Activated CD4-positive, alpha-beta memory T cell treated with anti-CD3 and anti-CD28 coated beads for 36 hours (primary cell): ENCODE results near the gene PRKACA. TPM values are rescaled to one million over a fixed set of nuclear protein-coding genes. Genes with fewer than 3 reads are reported as not detected.
"Not testable (repeated sequence)": the region's sequence is repeated elsewhere in the genome, so short reads cannot be mapped to it uniquely, and the experiment has no call there.

ENCODE experiments used
- CTCF ChIA-PET: fragments of 350-600 bp; sonication (Branson Sonifier 250); formaldehyde crosslinking; loops from one replicate; lab custom pipeline; 2021; ENCODE audit warnings: antibody characterized with exemption, inconsistent platforms; lab: Charles Lee
- POLR2A ChIA-PET: fragments of 350-600 bp; sonication (Branson Sonifier 250); formaldehyde crosslinking; loops from one replicate; lab custom pipeline; 2021; ENCODE audit warnings: antibody characterized with exemption; lab: Charles Lee
- DNase-seq: peaks from one replicate; pipeline ENCODE4 v3.0.0-alpha.2; 2020
- H3K27ac Mint-ChIP-seq: one replicate; pipeline ENCODE4 v1.8.0; 2021; ENCODE audit warnings: mixed read lengths
- H3K27me3 Mint-ChIP-seq: one replicate; pipeline ENCODE4 v1.8.0; 2021; ENCODE audit warnings: mixed read lengths
- H3K36me3 Mint-ChIP-seq: one replicate; pipeline ENCODE4 v1.8.0; 2021; ENCODE audit warnings: mixed read lengths
- H3K4me1 Mint-ChIP-seq: one replicate; pipeline ENCODE4 v1.8.0; 2021; ENCODE audit warnings: low read depth, mixed read lengths
- H3K4me3 Mint-ChIP-seq: one replicate; pipeline ENCODE4 v1.8.0; 2021; ENCODE audit warnings: mild to moderate bottlenecking, mixed read lengths
- H3K9me3 Mint-ChIP-seq: one replicate; pipeline ENCODE4 v1.8.0; 2021; ENCODE audit warnings: mixed read lengths
- intact Hi-C: fragments of 100-400 bp; cut with micrococcal nuclease; formaldehyde crosslinking; loops from one replicate; pipeline ENCODE4 v1.15.1; 2023
- total RNA-seq, 2 experiments: library from RNA; stranded (reverse); gene quantifications; one replicate each; pipeline ENCODE4 v1.2.3, GENCODE V29; 2021

Gene PRKACA
- total RNA-seq, 2 experiments from 2014 or later: 64.3 to 65.6 TPM

- H3K36me3 Mint-ChIP-seq: peaks cover 39% of the 10 kb centered on the region
- no peak overlapping the region for H3K4me3 Mint-ChIP-seq
- DNase-seq: no peak
- ChIA-PET POLR2A (no interaction called here), CTCF (interaction anchor here (1.3 to 1.6 kb wide), 2 partner anchors 20 to 22 kb away, joined by 4 to 5 read pairs; partner anchors contain the start of gene MISP3)
- no peaks in the 10 kb centered on the region for H3K27me3 Mint-ChIP-seq
- H3K27ac Mint-ChIP-seq: no peak overlapping the region
- peaks cover 4% of the 10 kb centered on the region for H3K4me1 Mint-ChIP-seq
- intact Hi-C loops: no loop called here
- H3K9me3 Mint-ChIP-seq: peaks cover 7% of the 10 kb centered on the region
These were observed 65.6 kb downstream of the PRKACA start for GRCh38 chr19:14051980-14052379.

- DNase-seq, intact Hi-C loops, H3K4me1 Mint-ChIP-seq, H3K4me3 Mint-ChIP-seq, POLR2A ChIA-PET, H3K27ac Mint-ChIP-seq, H3K27me3 Mint-ChIP-seq, H3K9me3 Mint-ChIP-seq: not testable (repeated sequence)
- CTCF ChIA-PET: interaction anchor here (0.5 to 9.3 kb wide), 4 partner anchors 7 to 302 kb away, joined by 3 to 99 read pairs (median 19); partner anchors contain the start of gene MISP3
- peaks cover 45% of the 10 kb centered on the region for H3K36me3 Mint-ChIP-seq
These were observed 66.6 kb downstream of the PRKACA start for GRCh38 chr19:14050961-14051360.

DNA sequence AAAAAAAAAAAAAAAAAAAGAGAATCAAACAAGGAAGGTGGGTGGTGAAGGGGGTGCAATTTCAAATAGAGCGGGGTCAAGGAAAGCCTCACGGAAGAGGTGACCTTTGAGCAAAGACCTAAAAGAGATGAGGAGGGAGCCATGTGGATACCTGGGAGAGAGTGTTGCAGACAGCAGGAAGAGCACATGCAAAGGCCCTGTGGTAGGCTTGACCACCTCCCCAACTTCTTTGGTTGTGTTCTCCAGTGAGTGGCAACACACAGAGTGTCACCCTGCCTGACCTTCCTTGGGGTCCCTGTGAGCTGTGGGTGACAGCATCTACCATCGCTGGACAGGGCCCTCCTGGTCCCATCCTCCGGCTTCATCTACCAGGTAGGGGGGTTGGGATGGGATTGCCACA, 67.0 kb downstream of the PRKACA start:
- no peak overlapping the region for H3K27ac Mint-ChIP-seq
- no peak for DNase-seq
- ChIA-PET CTCF (interaction anchor here (0.5 to 9.3 kb wide), 5 partner anchors 8 to 302 kb away, joined by 3 to 99 read pairs (median 5); partner anchors contain the start of gene MISP3), POLR2A (no interaction called here)
- intact Hi-C loops: no loop called here
- peaks cover 47% of the 10 kb centered on the region for H3K36me3 Mint-ChIP-seq
- no peaks in the 10 kb centered on the region for H3K27me3 Mint-ChIP-seq
- H3K4me1 Mint-ChIP-seq: peaks cover 4% of the 10 kb centered on the region
- no peak overlapping the region for H3K4me3 Mint-ChIP-seq
- H3K9me3 Mint-ChIP-seq: peaks cover 7% of the 10 kb centered on the region

DNA sequence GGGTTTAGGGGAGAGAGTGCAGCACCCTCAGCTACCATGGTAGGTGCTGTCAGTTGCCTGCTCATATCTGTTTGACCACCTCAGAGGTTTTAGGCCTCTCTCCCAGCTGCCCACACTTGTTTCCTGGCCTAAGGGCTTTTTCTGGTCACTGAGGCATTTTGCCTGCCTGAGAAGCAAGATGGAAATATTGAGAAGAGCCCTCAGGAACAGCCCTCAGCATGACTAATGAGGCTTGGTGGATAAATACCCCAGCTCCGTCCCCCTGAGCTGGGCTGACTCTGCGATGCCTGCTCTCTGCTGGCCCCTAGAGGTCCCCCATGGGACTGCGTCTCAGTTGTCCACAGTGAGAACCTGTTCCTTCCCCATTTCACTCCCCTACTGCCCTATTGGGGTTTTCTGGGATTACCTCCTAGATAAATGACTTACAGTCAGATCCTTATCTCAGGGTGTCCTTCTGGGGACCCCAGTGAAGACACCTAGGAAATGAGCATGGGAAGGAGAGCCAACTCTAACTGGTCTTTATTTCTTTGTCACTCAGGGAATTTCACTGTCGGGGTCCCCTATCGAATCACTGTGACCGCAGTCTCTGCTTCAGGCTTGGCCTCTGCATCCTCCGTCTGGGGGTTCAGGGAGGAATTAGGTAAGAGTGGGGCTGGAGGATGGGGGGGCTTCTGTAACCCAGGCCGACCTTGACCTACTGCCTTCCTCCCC, 69.0 kb downstream of the PRKACA start:
- H3K4me3 Mint-ChIP-seq: no peak overlapping the region
- peaks cover 7% of the 10 kb centered on the region for H3K9me3 Mint-ChIP-seq
- intact Hi-C loops: loop anchor here (5.0 kb wide), 1 partner anchor 166 kb away; no protein-coding TSS in a partner anchor
- peak; percentile 83 for DNase-seq
- peaks cover 50% of the 10 kb centered on the region for H3K36me3 Mint-ChIP-seq
- ChIA-PET POLR2A (interaction anchor here (1.0 to 1.2 kb wide), 2 partner anchors 17 to 42 kb away, joined by 3 to 5 read pairs; partner anchors contain the start of genes IL27RA and RFX1), CTCF (interaction anchor here (0.6 to 9.3 kb wide), 34 partner anchors 9 to 301 kb away, joined by 3 to 99 read pairs (median 4); partner anchors contain the start of genes DCAF15, IL27RA, MISP3 and NANOS3)
- peaks cover 4% of the 10 kb centered on the region for H3K4me1 Mint-ChIP-seq
- peak overlapping the region; percentile 51 for H3K27ac Mint-ChIP-seq
- H3K27me3 Mint-ChIP-seq: no peaks in the 10 kb centered on the region

- H3K36me3 Mint-ChIP-seq: peaks cover 51% of the 10 kb centered on the region
- ChIA-PET POLR2A (interaction anchor here (1.0 to 1.2 kb wide), 2 partner anchors 16 to 42 kb away, joined by 3 to 5 read pairs; partner anchors contain the start of genes IL27RA and RFX1), CTCF (interaction anchor here (0.6 to 9.3 kb wide), 31 partner anchors 8 to 300 kb away, joined by 3 to 99 read pairs (median 4); partner anchors contain the start of genes DCAF15, IL27RA, MISP3 and NANOS3)
- H3K27ac Mint-ChIP-seq, H3K4me3 Mint-ChIP-seq, DNase-seq, H3K4me1 Mint-ChIP-seq, H3K9me3 Mint-ChIP-seq, H3K27me3 Mint-ChIP-seq: not testable (repeated sequence)
- intact Hi-C loops: loop anchor here (5.0 kb wide), 1 partner anchor 166 kb away; no protein-coding TSS in a partner anchor
These were observed 69.7 kb downstream of the PRKACA start for GRCh38 chr19:14047866-14048265.

DNA sequence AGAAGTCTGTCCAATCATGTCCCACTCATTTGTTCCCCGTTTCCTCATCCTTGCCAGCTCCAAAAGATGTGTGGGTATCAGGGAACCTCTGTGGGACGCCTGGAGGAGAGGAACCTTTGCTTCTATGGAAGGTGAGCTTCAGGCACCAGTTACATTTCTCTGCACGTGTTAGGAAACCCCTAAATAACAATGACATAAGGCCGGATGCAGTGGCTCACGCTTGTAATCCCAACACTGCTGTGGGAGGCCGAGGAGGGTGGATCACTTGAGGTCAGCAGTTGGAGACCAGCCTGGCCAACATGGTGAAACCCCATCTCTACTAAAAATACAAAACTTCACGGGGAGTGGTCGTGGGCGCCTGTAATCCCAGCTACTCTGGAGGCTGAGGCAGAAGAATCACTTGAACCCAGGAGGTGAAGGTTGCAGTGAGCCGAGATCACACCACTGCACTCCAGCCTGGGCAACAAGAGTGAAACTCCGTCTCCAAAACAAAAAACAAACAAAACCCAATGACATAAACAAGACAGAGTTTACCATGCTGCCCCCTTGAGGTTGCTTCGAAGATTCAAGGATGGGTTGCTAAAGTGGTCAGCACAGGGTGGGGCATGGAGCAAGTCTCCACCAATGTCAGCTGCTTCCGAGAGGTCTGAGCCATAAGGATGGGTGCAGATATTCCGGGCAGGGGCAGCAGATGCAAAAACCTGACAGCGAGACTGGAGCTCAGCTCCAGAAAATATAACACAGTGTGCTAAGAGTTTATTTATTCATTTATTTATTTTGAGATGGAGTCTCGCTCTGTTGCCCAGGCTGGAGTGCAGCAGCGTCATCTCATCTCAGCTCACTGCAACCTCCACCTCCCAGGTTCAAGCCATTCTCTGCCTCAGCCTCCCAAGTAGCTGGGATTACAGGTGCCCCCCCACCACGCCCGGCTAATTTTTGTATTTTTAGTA, 74.6 kb downstream of the PRKACA start:
- H3K27me3 Mint-ChIP-seq, H3K9me3 Mint-ChIP-seq, H3K4me3 Mint-ChIP-seq, intact Hi-C loops, POLR2A ChIA-PET: not testable (repeated sequence)
- Mint-ChIP-seq H3K4me1 (peaks cover 12% of the 10 kb centered on the region), H3K27ac (peak overlapping the region; percentile 53), H3K36me3 (peaks cover 39% of the 10 kb centered on the region)
- CTCF ChIA-PET: interaction anchor here (0.5 to 9.3 kb wide), 13 partner anchors 10 to 163 kb away, joined by 3 to 99 read pairs (median 4); partner anchors contain the start of genes IL27RA and MISP3
- DNase-seq: peak; percentile 42

Other genes with a start within 250 kb of the PRKACA start
- 1 to 10 TPM; 1.1 to 2.7 TPM for gene NANOS3, start 240.6 kb downstream of the PRKACA start, total RNA-seq
- 1 to 10 TPM; 7.7 to 9.0 TPM for gene BRME1, start 211.6 kb downstream of the PRKACA start, total RNA-seq
- 10 to 100 TPM; 25.8 to 31.0 TPM for gene CC2D1A, start 211.6 kb downstream of the PRKACA start, total RNA-seq
- under 1 TPM; 0.34 to 0.50 TPM for gene PODNL1, start 179.3 kb downstream of the PRKACA start, total RNA-seq
- 10 to 100 TPM; 67.0 to 72.0 TPM for gene DCAF15, start 165.3 kb downstream of the PRKACA start, total RNA-seq
- gene RFX1, start 111.4 kb downstream of the PRKACA start, total RNA-seq: 10 to 100 TPM; 14.4 to 15.2 TPM
- gene RLN3, start 89.6 kb downstream of the PRKACA start, total RNA-seq: not detected
- gene IL27RA, start 86.0 kb downstream of the PRKACA start, total RNA-seq: 10 to 100 TPM; 61.9 to 62.0 TPM
- gene PALM3, start 55.7 kb downstream of the PRKACA start, total RNA-seq: not detected
- 1 to 10 TPM; 2.4 to 2.5 TPM for gene MISP3, start 45.0 kb downstream of the PRKACA start, total RNA-seq
- not detected for gene C19orf67, start 32.0 kb downstream of the PRKACA start, total RNA-seq
- gene SAMD1, start 27.0 kb downstream of the PRKACA start, total RNA-seq: 10 to 100 TPM; 74.5 to 77.6 TPM
- gene ASF1B, start 18.8 kb upstream of the PRKACA start, total RNA-seq: 10 to 100 TPM; 67.7 to 70.8 TPM
- gene ADGRL1, start 88.4 kb upstream of the PRKACA start, total RNA-seq: 10 to 100 TPM in 1 of 2 experiments, 1 to 10 TPM in 1; 8.4 to 10.9 TPM